ENCODE measurements around the gene EVC2. TPM values are rescaled to one million over a fixed set of nuclear protein-coding genes. Genes with fewer than 3 reads are reported as not detected.

The EVC2 gene
- total RNA-seq, 1 donor from 2014 or later, result 1.1 TPM

DNA sequence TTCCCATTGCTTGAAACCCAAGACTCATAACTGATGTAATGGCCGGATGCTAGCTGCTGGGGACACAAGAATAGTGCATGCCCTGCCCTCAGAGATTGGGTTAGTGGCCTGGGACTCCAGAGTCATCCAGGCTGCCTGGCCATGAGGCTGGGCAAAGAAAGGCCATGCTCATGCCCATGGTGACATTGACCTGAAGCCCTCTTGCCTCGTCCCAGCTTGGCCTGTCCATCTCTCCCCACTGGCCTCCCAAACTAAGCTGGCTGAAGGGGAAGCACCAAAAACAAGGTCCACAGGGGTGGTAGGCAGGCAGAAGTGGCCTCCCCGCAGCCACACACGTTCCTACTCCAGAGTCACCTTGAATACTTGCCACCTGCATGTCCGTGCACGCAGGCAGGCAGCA lies 141.8 kb downstream of the EVC2 start:
- no peak for DNase-seq
- Mint-ChIP-seq H3K36me3 (ENCODE audit: low read depth) (no peaks in the 10 kb centered on the region), H3K4me3 (no peak overlapping the region), H3K4me1 (no peaks in the 10 kb centered on the region), H3K27me3 (no peaks in the 10 kb centered on the region), H3K9me3 (no peaks in the 10 kb centered on the region), H3K27ac (no peak overlapping the region)
- ChIA-PET CTCF (no interaction called here), POLR2A (no interaction called here)
- intact Hi-C loops (cut with micrococcal nuclease), result no loop called here
- no peak for ATAC-seq (ENCODE audit: low read depth)
- TF ChIP-seq, protein P1, sequence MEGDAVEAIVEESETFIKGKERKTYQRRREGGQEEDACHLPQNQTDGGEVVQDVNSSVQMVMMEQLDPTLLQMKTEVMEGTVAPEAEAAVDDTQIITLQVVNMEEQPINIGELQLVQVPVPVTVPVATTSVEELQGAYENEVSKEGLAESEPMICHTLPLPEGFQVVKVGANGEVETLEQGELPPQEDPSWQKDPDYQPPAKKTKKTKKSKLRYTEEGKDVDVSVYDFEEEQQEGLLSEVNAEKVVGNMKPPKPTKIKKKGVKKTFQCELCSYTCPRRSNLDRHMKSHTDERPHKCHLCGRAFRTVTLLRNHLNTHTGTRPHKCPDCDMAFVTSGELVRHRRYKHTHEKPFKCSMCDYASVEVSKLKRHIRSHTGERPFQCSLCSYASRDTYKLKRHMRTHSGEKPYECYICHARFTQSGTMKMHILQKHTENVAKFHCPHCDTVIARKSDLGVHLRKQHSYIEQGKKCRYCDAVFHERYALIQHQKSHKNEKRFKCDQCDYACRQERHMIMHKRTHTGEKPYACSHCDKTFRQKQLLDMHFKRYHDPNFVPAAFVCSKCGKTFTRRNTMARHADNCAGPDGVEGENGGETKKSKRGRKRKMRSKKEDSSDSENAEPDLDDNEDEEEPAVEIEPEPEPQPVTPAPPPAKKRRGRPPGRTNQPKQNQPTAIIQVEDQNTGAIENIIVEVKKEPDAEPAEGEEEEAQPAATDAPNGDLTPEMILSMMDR (IDR thresholded peaks at IDR 0.05), result no peak

DNA sequence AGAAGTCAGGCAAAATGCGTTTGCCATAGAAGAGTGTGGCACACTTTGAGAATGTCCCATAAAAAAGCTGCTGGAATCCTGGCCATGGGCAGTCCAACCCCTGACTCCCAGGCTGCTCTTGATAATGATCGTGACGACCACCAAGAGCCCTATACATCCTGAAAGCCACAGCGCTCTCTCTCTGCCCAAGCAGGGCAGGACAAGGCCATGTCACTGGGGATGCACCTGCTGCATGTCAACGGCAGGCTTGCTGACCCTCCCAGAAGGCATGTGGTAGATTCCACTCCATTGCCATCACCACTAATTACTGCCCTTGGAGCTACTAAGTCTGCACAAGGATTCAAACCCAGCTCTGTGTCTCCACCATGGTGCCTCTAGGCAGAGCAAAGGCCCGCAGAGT lies 144.5 kb downstream of the EVC2 start:
- ATAC-seq (ENCODE audit: low read depth) (no peak), DNase-seq (no peak)
- Mint-ChIP-seq H3K36me3 (ENCODE audit: low read depth) (no peaks in the 10 kb centered on the region), H3K27ac (no peak overlapping the region), H3K4me3 (no peak overlapping the region), H3K27me3 (no peaks in the 10 kb centered on the region), H3K9me3 (no peaks in the 10 kb centered on the region), H3K4me1 (no peaks in the 10 kb centered on the region)
- POLR2A ChIA-PET, result no interaction called here
- CTCF ChIA-PET, result no interaction called here
- intact Hi-C loops (cut with micrococcal nuclease), result no loop called here
- TF ChIP-seq, protein P1 (IDR thresholded peaks at IDR 0.05), result no peak

DNA sequence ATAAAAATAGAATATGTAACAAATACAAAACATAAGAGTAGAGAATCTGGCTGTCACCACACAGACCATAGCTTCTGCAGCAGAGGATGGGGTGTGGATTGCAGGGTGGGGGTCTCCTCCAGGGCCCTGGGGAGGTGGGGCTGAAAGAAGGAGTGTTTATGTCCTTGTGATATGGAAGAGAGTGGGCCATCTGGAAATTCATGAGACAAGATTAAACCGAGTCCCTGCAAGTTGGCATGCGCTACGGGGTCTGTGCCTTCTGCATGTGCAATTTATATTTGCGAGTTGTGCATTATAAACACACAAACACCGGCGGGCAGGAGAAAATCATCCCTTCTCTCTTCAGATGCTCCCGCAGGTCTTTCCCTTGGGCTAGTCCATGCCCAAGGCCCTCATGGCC lies 145.9 kb downstream of the EVC2 start:
- Mint-ChIP-seq H3K36me3 (ENCODE audit: low read depth) (no peaks in the 10 kb centered on the region), H3K4me1 (no peaks in the 10 kb centered on the region), H3K4me3 (no peak overlapping the region), H3K9me3 (no peaks in the 10 kb centered on the region), H3K27me3 (no peaks in the 10 kb centered on the region), H3K27ac (no peak overlapping the region)
- TF ChIP-seq, protein P1 (IDR thresholded peaks at IDR 0.05), result no peak
- intact Hi-C loops (cut with micrococcal nuclease), result no loop called here
- POLR2A ChIA-PET, result no interaction called here
- CTCF ChIA-PET, result no interaction called here
- no peak for DNase-seq
- ATAC-seq (ENCODE audit: low read depth), result no peak

DNA sequence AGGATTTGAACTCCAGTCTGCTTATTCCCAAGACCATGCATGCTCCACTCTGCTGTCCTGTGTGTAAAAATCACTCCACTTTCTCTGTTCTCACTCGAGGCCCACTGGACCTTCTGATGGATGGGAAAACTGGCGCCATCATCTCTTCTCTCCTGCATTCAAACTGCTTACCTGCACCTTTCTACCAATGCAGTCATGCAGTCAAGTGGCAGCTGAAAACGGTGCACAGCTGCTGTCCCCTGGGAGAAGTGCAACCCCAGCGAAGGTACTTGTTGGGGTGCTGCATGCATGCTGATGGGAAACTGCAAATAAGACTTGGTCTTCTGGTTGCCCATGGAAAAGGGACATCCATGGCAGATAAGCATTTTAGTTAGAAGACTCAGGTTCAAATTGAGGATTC lies 147.1 kb downstream of the EVC2 start:
- Mint-ChIP-seq H3K9me3 (no peaks in the 10 kb centered on the region), H3K4me1 (no peaks in the 10 kb centered on the region), H3K4me3 (no peak overlapping the region), H3K27me3 (no peaks in the 10 kb centered on the region), H3K27ac (no peak overlapping the region), H3K36me3 (ENCODE audit: low read depth) (no peaks in the 10 kb centered on the region)
- ATAC-seq (ENCODE audit: low read depth), result no peak
- TF ChIP-seq, protein P1 (IDR thresholded peaks at IDR 0.05), result no peak
- DNase-seq, result no peak
- ChIA-PET CTCF (no interaction called here), POLR2A (no interaction called here)
- intact Hi-C loops (cut with micrococcal nuclease), result no loop called here

DNA sequence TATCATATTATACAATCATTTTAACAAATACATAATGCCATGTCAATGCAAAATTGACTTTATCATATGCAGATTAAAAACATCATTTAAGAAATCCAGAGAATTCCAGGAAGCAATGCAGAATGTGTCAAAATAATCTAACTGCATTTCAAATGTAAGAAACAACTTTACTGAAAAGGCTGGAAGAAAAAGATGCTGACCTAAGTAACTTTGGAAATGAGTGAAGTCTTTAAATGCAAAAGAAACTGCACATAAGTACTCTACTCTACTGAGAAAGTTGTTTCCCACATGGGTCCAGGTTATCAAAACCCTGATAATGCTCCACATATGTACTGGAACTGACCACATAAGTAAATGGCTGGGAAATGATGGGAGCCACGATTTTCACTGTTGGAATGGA lies 149.9 kb downstream of the EVC2 start:
- no peak for ATAC-seq (ENCODE audit: low read depth)
- Mint-ChIP-seq H3K9me3 (no peaks in the 10 kb centered on the region), H3K27me3 (no peaks in the 10 kb centered on the region), H3K4me1 (no peaks in the 10 kb centered on the region), H3K36me3 (ENCODE audit: low read depth) (no peaks in the 10 kb centered on the region), H3K4me3 (no peak overlapping the region), H3K27ac (no peak overlapping the region)
- CTCF ChIA-PET, result no interaction called here
- no peak for DNase-seq
- intact Hi-C loops (cut with micrococcal nuclease), result no loop called here
- TF ChIP-seq, protein P1 (IDR thresholded peaks at IDR 0.05), result no peak
- POLR2A ChIA-PET, result no interaction called here

All from activated B cell treated with CpG ODN at 0.5 μM for 24 hours (primary cell).